Thyroid gland (tissue), 4 donors: ENCODE measurements around the gene RASD1. TPM values are rescaled to one million over a fixed set of nuclear protein-coding genes. Genes with fewer than 3 reads are reported as not detected.

Source experiments
- DNase-seq, 2 donors: peaks; one replicate each; pipeline ENCODE4 v3.0.0-alpha.2; 2019
- H3K27ac ChIP-seq, 3 donors: fragments of 200-600 bp; sonication (generic); 1 replicate in 2 of 3; 2 replicates in 1 of 3; pipeline ENCODE4 v1.5.1; 2016 to 2019; ENCODE audit warnings: mild to moderate bottlenecking in 1 of 3, moderate library complexity in 1 of 3
- H3K27me3 ChIP-seq: fragments of 200-600 bp; sonication (generic); one replicate; pipeline ENCODE4 v1.5.1; 2019
- H3K36me3 ChIP-seq, 2 donors: fragments of 200-600 bp; sonication (generic); one replicate each; pipeline ENCODE4 v1.5.1; 2016 to 2019
- H3K4me1 ChIP-seq, 2 donors: fragments of 200-600 bp; sonication (generic); one replicate each; pipeline ENCODE4 v1.5.1; 2017 to 2019
- H3K4me3 ChIP-seq, 3 donors: fragments of 200-600 bp; sonication (generic); replicated peaks in 1 of 3; 1 replicate in 2 of 3; 2 replicates in 1 of 3; pipeline ENCODE4 v1.5.1; 2016; ENCODE audit warnings: mild to moderate bottlenecking in 1 of 3
- H3K9me3 ChIP-seq: fragments of 200-600 bp; sonication (generic); one replicate; pipeline ENCODE4 v1.5.1; 2017
- POLR2A ChIP-seq, 2 donors: fragments of 450-650 bp; IDR thresholded peaks; one replicate each; pipeline ENCODE4 v1.6.1; 2017; ENCODE audit warnings: antibody characterized with exemption in 2 of 2, mild to moderate bottlenecking in 2 of 2, moderate library complexity in 1 of 2
- WGBS, 2 donors: methylation state at CpG; one replicate each; pipeline ENCODE4 v1.1.5; 2017; 5-methylcytosine and 5-hydroxymethylcytosine counted together
- intact Hi-C: fragments of 100-400 bp; cut with DNase I; formaldehyde crosslinking; loops from one replicate; pipeline ENCODE4 v1.15.1; 2023
- total RNA-seq, 4 donors: library from RNA; depleted of rRNA; stranded (reverse); fragments of >200 nt; gene quantifications; one replicate each; pipeline ENCODE4 v1.2.3, GENCODE V29; 2016
- TF ChIP-seq, protein P1 (sequence below), 6 experiments: fragments of 200-600 bp in 3 of 6; fragments of 450-650 bp in 3 of 6; sonication (generic) in 3 of 6; IDR thresholded peaks; one replicate each; pipeline ENCODE4 v1.5.1; 2016 to 2019; ENCODE audit warnings: antibody characterized with exemption in 6 of 6, mild to moderate bottlenecking in 2 of 6, inconsistent platforms in 1 of 6, moderate library complexity in 1 of 6

Gene RASD1
- total RNA-seq, 4 donors from 2014 or later, result 114 to 149 (median 141) TPM

DNA sequence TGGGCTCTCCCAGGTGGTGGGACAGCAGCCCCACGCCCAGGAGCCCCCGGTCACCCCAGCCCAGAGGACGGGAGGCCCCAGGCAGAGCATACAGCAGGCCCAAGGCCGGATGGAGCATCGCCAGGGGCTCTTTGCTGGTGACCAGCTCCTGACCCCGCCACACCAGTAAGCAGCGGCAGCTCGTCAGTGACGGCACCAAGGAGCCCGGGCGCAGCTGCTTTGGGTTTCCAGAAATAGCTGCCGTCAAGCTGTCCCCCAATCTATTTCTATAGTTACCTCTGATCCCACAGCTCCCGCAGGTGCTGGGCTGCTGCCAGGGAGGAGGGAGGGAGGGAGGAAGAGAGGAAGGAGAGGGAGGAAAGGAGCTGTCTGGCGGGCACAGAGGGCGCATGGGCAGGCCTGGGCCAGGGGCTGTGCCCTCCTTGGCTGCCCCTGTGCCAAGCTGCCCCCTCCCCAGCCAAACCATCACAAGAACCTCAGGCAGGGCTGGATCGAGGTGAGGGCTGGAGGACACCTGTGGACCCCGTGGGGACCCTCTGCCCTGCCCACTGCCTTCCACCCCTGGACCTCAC is 10.8 kb upstream of the RASD1 start:
- WGBS, 2 donors, result 65 to 70% methylated on average over 5 to 10 of the region's 17 CpGs
- Histone ChIP-seq H3K4me3 (no peak overlapping the region), H3K4me1 (no peaks in the 10 kb centered on the region), H3K36me3 (no peaks in the 10 kb centered on the region), H3K27me3 (no peaks in the 10 kb centered on the region), H3K27ac (no peak overlapping the region), H3K9me3 (no peaks in the 10 kb centered on the region)
- no peak for TF ChIP-seq POLR2A (IDR thresholded peaks at IDR 0.05)
- TF ChIP-seq, protein P1, sequence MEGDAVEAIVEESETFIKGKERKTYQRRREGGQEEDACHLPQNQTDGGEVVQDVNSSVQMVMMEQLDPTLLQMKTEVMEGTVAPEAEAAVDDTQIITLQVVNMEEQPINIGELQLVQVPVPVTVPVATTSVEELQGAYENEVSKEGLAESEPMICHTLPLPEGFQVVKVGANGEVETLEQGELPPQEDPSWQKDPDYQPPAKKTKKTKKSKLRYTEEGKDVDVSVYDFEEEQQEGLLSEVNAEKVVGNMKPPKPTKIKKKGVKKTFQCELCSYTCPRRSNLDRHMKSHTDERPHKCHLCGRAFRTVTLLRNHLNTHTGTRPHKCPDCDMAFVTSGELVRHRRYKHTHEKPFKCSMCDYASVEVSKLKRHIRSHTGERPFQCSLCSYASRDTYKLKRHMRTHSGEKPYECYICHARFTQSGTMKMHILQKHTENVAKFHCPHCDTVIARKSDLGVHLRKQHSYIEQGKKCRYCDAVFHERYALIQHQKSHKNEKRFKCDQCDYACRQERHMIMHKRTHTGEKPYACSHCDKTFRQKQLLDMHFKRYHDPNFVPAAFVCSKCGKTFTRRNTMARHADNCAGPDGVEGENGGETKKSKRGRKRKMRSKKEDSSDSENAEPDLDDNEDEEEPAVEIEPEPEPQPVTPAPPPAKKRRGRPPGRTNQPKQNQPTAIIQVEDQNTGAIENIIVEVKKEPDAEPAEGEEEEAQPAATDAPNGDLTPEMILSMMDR (IDR thresholded peaks at IDR 0.05), result no peak
- intact Hi-C loops, result no loop called here
- DNase-seq, result no peak

DNA sequence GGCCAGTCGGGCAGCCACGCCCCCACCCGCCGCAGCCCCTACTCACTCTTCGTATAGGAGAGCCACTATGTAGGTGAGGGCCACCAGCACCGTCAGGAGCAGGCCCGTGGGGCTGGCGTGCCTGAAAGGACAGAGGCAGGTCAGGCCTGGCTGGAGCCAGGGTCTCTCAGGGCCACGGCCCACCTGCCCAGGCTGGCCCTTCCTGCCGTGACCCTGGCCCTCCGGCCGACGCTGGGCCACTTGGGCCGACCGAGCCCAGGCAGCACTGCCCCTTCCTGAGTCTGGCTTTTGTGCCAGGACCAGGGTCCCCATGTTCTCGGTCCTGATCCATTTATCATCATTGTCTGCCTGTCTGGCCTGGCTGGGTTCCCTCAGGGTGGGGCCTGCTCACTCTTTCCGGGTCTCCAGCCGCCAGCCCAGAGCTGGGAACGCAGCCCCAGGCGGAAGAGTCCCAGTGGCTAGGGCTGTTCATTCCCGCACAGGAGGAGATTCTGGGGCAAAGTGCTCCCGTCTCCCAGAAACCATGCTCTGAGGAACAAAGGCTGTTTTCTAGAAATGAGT is 10.1 kb upstream of the RASD1 start:
- Histone ChIP-seq H3K4me1 (no peaks in the 10 kb centered on the region), H3K36me3 (no peaks in the 10 kb centered on the region), H3K9me3 (no peaks in the 10 kb centered on the region), H3K4me3 (no peak overlapping the region), H3K27me3 (no peaks in the 10 kb centered on the region), H3K27ac (no peak overlapping the region)
- WGBS, 2 donors, result 50 to 92% methylated on average over 2 to 11 of the region's 22 CpGs
- intact Hi-C loops, result no loop called here
- DNase-seq, result no peak
- no peak for TF ChIP-seq POLR2A (IDR thresholded peaks at IDR 0.05)
- TF ChIP-seq, protein P1 (IDR thresholded peaks at IDR 0.05), result no peak

DNA sequence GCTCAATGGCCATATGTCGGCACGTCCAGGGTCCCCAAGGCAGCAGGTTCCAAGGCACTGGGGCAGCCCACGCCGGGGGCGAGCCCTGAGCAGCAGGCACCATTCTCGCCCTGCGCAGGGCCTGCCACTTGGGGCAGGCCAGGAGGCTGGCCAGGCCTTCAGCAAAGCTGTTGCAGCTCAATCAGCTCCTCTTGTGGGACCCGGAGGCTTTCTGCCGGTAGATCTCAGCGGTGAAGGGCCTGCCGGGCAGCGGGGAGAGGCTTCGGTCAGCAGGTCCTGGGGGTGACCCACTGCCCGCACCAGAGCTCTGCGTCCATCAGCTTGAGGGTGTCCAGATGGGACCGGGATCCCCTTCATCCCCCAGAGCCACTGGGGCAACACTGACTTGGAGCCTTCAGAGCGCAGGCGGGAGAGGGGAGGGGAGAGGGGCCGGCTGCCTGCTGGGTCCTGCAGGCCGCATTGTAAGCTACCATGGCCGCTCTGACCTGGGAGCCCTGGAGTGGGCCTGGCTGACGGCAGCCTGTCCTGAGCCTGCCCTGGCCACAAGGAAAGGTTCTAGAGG is 9.5 kb upstream of the RASD1 start:
- Histone ChIP-seq H3K27me3 (no peaks in the 10 kb centered on the region), H3K9me3 (no peaks in the 10 kb centered on the region), H3K36me3 (no peaks in the 10 kb centered on the region), H3K4me3 (no peak overlapping the region), H3K27ac (no peak overlapping the region), H3K4me1 (no peaks in the 10 kb centered on the region)
- DNase-seq, result no peak
- WGBS, 2 donors, result 90 to 95% methylated on average over 8 to 9 of the region's 22 CpGs
- TF ChIP-seq POLR2A (IDR thresholded peaks at IDR 0.05), result no peak
- TF ChIP-seq, protein P1 (IDR thresholded peaks at IDR 0.05), result no peak
- intact Hi-C loops, result no loop called here

DNA sequence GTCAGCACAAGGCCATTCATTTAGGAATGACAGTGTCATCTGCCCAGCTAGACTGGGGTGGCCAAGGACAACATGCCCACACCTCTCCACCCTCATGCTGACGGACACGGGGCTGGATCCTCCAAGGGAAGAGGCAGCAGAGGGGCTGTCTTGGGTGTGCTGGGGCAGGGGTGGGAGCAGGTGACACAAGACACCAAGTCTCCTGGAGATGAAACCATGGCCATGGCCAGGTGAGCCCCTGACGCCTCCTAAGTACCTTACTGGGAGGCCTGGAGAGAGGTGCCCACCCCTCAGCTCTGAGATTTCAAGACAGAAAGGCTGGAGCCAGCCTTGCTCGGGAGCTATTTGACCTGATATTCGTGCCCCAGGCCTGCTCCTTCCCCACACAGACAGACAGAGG is 9.0 kb upstream of the RASD1 start:
- Histone ChIP-seq H3K27me3 (no peaks in the 10 kb centered on the region), H3K9me3 (no peaks in the 10 kb centered on the region), H3K27ac (no peak overlapping the region), H3K4me1 (no peaks in the 10 kb centered on the region), H3K36me3 (no peaks in the 10 kb centered on the region), H3K4me3 (no peak overlapping the region)
- intact Hi-C loops, result no loop called here
- TF ChIP-seq, protein P1 (IDR thresholded peaks at IDR 0.05), result no peak
- TF ChIP-seq POLR2A (IDR thresholded peaks at IDR 0.05), result no peak
- DNase-seq, result no peak
- 90 to 100% methylated on average over 2 to 3 of the region's 5 CpGs for WGBS, 2 donors
